Prostate gland (tissue), 2 donors: ENCODE data around the gene PREPL.

ENCODE experiments used
- CTCF ChIP-seq, 4 experiments: fragments of 200-600 bp in 2 of 4; fragments of 450-650 bp in 2 of 4; sonication (generic) in 2 of 4; IDR thresholded peaks; 1 replicate in 3 of 4; 2 replicates in 1 of 4; pipeline ENCODE4 v1.5.1; 2016 to 2019; ENCODE audit warnings: antibody characterized with exemption in 4 of 4, mild to moderate bottlenecking in 2 of 4, moderate library complexity in 2 of 4
- POLR2A ChIP-seq: fragments of 450-650 bp; IDR thresholded peaks from one replicate; pipeline ENCODE4 v1.6.1; 2016; ENCODE audit warnings: antibody characterized with exemption, mild to moderate bottlenecking

GRCh38 chr2:44271296-44271695 is 90.0 kb downstream of the PREPL start:
- TF ChIP-seq CTCF (IDR thresholded peaks at IDR 0.05) = no peak
- no peak for TF ChIP-seq POLR2A
